Measurements from ENCODE around the gene DTX1. TPM values are rescaled to one million over a fixed set of nuclear protein-coding genes. Genes with fewer than 3 reads are reported as not detected.

Gene DTX1
- total RNA-seq, 1 donor from 2014 or later: not detected

GRCh38 chr12:113142173-113142885 is 85.8 kb downstream of the DTX1 start:
- Mint-ChIP-seq H3K4me1 (ENCODE audit: low read depth) (no peaks in the 10 kb centered on the region), H3K27me3 (ENCODE audit: low read depth) (peaks cover 12% of the 10 kb centered on the region), H3K27ac (ENCODE audit: unreplicated experiment) (no peak overlapping the region), H3K4me3 (ENCODE audit: unreplicated experiment) (no peak overlapping the region), H3K36me3 (ENCODE audit: low read depth) (no peaks in the 10 kb centered on the region), H3K9me3 (ENCODE audit: low read depth) (peaks cover 7% of the 10 kb centered on the region)
- no peak for DNase-seq (ENCODE audit: low spot score)
- TF ChIP-seq, protein P1, sequence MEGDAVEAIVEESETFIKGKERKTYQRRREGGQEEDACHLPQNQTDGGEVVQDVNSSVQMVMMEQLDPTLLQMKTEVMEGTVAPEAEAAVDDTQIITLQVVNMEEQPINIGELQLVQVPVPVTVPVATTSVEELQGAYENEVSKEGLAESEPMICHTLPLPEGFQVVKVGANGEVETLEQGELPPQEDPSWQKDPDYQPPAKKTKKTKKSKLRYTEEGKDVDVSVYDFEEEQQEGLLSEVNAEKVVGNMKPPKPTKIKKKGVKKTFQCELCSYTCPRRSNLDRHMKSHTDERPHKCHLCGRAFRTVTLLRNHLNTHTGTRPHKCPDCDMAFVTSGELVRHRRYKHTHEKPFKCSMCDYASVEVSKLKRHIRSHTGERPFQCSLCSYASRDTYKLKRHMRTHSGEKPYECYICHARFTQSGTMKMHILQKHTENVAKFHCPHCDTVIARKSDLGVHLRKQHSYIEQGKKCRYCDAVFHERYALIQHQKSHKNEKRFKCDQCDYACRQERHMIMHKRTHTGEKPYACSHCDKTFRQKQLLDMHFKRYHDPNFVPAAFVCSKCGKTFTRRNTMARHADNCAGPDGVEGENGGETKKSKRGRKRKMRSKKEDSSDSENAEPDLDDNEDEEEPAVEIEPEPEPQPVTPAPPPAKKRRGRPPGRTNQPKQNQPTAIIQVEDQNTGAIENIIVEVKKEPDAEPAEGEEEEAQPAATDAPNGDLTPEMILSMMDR (IDR thresholded peaks at IDR 0.05): no peak

DNA sequence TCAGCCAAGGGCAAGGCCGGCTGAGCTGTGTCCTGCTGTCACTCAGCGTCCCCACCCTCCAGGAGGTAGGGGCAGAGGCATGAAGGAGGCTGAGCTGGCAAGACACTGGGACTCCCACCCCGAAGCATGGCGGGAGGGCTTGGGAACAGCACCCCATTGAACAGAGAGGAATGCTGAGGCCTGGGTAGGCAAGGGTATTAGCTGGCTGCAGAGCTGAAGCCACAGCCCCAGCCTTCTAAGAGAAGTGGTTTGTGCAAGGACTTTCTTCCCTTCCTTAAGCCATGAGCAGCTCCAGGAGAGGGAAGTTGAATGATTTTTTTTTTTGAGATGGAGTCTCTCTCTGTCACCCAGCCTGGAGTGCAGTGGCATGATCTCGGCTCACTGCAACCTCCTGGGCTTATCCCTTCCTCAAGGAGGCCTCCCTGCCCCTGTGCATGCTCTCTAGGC is 86.4 kb downstream of the DTX1 start:
- Mint-ChIP-seq H3K27me3 (ENCODE audit: low read depth) (peaks cover 15% of the 10 kb centered on the region), H3K4me3 (ENCODE audit: unreplicated experiment) (no peak overlapping the region), H3K4me1 (ENCODE audit: low read depth) (no peaks in the 10 kb centered on the region), H3K27ac (ENCODE audit: unreplicated experiment) (no peak overlapping the region), H3K36me3 (ENCODE audit: low read depth) (no peaks in the 10 kb centered on the region), H3K9me3 (ENCODE audit: low read depth) (peaks cover 9% of the 10 kb centered on the region)
- DNase-seq (ENCODE audit: low spot score): no peak
- TF ChIP-seq, protein P1 (IDR thresholded peaks at IDR 0.05): no peak

DNA sequence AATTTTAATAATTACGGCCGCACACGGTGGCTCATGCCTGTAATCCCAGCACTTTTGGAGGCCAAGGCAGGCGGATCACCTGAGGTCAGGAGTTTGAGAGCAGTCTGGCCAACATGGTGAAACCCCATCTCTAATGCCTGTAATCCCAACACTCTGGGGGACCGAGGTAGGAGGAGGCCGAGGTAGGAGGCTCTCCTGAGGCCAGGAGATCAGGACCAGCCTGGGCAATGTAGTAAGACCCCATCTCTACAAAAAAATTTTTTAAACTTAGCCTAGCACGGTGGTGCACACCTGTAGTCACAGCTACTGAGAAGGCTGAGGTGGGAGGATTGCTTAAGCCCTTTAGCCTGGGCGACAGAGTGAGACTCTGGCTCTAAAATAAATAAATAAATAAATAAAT is 87.4 kb downstream of the DTX1 start:
- peaks cover 9% of the 10 kb centered on the region for H3K9me3 Mint-ChIP-seq (ENCODE audit: low read depth)
- H3K36me3 Mint-ChIP-seq (ENCODE audit: low read depth): no peaks in the 10 kb centered on the region
- H3K4me3 Mint-ChIP-seq (ENCODE audit: unreplicated experiment): no peak overlapping the region
- no peaks in the 10 kb centered on the region for H3K4me1 Mint-ChIP-seq (ENCODE audit: low read depth)
- TF ChIP-seq, protein P1 (IDR thresholded peaks at IDR 0.05): no peak
- H3K27me3 Mint-ChIP-seq (ENCODE audit: low read depth): peaks cover 16% of the 10 kb centered on the region
- no peak for DNase-seq (ENCODE audit: low spot score)
- no peak overlapping the region for H3K27ac Mint-ChIP-seq (ENCODE audit: unreplicated experiment)

- TF ChIP-seq, protein P1 (IDR thresholded peaks at IDR 0.05): no peak
- Mint-ChIP-seq H3K4me3 (ENCODE audit: unreplicated experiment) (no peak overlapping the region), H3K27me3 (ENCODE audit: low read depth) (peaks cover 18% of the 10 kb centered on the region), H3K36me3 (ENCODE audit: low read depth) (no peaks in the 10 kb centered on the region), H3K9me3 (ENCODE audit: low read depth) (peaks cover 9% of the 10 kb centered on the region), H3K4me1 (ENCODE audit: low read depth) (peaks cover 5% of the 10 kb centered on the region), H3K27ac (ENCODE audit: unreplicated experiment) (no peak overlapping the region)
- DNase-seq (ENCODE audit: low spot score): no peak
These were observed 88.3 kb downstream of the DTX1 start for GRCh38 chr12:113144806-113145205.

DNA sequence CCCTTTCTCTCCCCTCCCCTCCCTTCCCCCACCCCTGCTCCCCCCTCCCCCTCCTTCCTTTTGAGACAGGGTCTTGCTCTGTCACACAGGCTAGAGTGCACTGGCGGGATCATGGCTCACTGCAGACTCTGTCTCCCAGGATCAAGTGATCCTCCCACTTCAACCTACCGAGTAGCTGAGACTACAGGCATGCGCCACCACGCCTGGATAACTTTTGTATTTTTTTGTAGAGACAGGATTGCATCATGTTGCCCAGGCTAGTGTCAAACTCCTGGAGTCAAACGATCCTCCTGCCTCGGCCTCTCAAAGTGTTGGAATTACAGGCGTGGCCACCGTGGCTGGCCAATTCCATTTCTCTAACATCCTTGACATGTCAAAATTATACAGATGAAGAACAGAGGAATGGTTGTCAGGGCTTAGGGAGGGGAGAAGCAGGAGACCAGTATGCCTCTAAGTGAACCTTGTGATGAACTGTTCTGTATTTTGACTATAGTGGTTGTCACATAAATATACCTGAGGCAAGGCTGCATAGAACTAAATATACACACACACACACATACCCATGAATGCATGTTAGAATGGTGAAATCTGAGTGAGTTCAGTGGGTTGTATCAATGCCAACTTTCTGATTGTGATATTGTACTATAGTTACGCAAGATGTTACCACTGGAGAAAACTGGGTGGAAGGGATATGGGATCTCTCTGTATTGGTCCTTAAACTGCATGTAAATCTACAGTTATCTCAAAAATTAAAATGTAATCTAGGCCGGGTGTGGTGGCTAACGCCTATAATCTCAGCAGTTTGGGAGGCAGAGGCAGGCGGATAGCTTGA is 89.4 kb downstream of the DTX1 start:
- TF ChIP-seq, protein P1 (IDR thresholded peaks at IDR 0.05): no peak
- Mint-ChIP-seq H3K27me3 (ENCODE audit: low read depth) (peaks cover 20% of the 10 kb centered on the region), H3K4me1 (ENCODE audit: low read depth) (peaks cover 7% of the 10 kb centered on the region), H3K9me3 (ENCODE audit: low read depth) (peaks cover 9% of the 10 kb centered on the region), H3K27ac (ENCODE audit: unreplicated experiment) (no peak overlapping the region), H3K36me3 (ENCODE audit: low read depth) (no peaks in the 10 kb centered on the region), H3K4me3 (ENCODE audit: unreplicated experiment) (no peak overlapping the region)
- no peak for DNase-seq (ENCODE audit: low spot score)
